Fibroblast of skin of left quadriceps (primary cell): ENCODE results near the gene PGM2.
A peak's percentile ranks its signal among the peaks of the same experiment; 100 is the strongest.
"Not testable (repeated sequence)": the region's sequence is repeated elsewhere in the genome, so short reads cannot be mapped to it uniquely, and the experiment has no call there.

ENCODE experiments used
- DNase-seq, 2 experiments: peaks; one replicate each; pipeline ENCODE4 v3.0.0-alpha.2; 2013; ENCODE audit warnings: low read depth in 2 of 2

Gene PGM2

GRCh38 chr4:37818752-37819151, 7.7 kb upstream of the PGM2 start:
- DNase-seq, result no peak

GRCh38 chr4:37820458-37820857, 6.0 kb upstream of the PGM2 start:
- DNase-seq, result not testable (repeated sequence)

GRCh38 chr4:37821953-37822605, 4.4 kb upstream of the PGM2 start:
- DNase-seq, result no peak

- DNase-seq, result not testable (repeated sequence)
Observed at GRCh38 chr4:37825501-37825900, 985 bp upstream of the PGM2 start.

GRCh38 chr4:37825968-37826294, 555 bp upstream of the PGM2 start:
- no peak for DNase-seq

GRCh38 chr4:37827030-37827685, 672 bp downstream of the PGM2 start:
- no peak for DNase-seq

GRCh38 chr4:37827802-37828321, 1.4 kb downstream of the PGM2 start:
- no peak for DNase-seq

- DNase-seq, result no peak
Observed at GRCh38 chr4:37828843-37829242, 2.4 kb downstream of the PGM2 start.

- DNase-seq, result no peak
Observed at GRCh38 chr4:37830640-37831039, 4.2 kb downstream of the PGM2 start.

GRCh38 chr4:37835031-37835430, 8.5 kb downstream of the PGM2 start:
- DNase-seq, result no peak

- no peak for DNase-seq
Observed at GRCh38 chr4:37835806-37836205, 9.3 kb downstream of the PGM2 start.

GRCh38 chr4:37836274-37836673, 9.8 kb downstream of the PGM2 start:
- no peak for DNase-seq

GRCh38 chr4:37836838-37837440, 10.5 kb downstream of the PGM2 start:
- no peak for DNase-seq

- peak; percentile 62 to 66 for DNase-seq
Observed at GRCh38 chr4:37837446-37837845, 11.0 kb downstream of the PGM2 start.

- no peak for DNase-seq
Observed at GRCh38 chr4:37839426-37839825, 12.9 kb downstream of the PGM2 start.

GRCh38 chr4:37844204-37844603, 17.7 kb downstream of the PGM2 start:
- no peak for DNase-seq

GRCh38 chr4:37845201-37845600, 18.7 kb downstream of the PGM2 start:
- no peak for DNase-seq

- no peak for DNase-seq
Observed at GRCh38 chr4:37847311-37847884, 20.9 kb downstream of the PGM2 start.

- DNase-seq, result no peak
Observed at GRCh38 chr4:37852376-37852775, 25.9 kb downstream of the PGM2 start.

- DNase-seq, result no peak
Observed at GRCh38 chr4:37858112-37858511, 31.6 kb downstream of the PGM2 start.

- DNase-seq, result no peak
Observed at GRCh38 chr4:37858872-37859271, 32.4 kb downstream of the PGM2 start.

GRCh38 chr4:37860266-37860665, 33.8 kb downstream of the PGM2 start:
- no peak for DNase-seq

- no peak for DNase-seq
Observed at GRCh38 chr4:37862961-37863360, 36.5 kb downstream of the PGM2 start.
